Loucy (cell line): Measurements from ENCODE around the gene GRID2.

Experiments
- EZH2phosphoT487 ChIP-seq: fragments of 200-600 bp; IDR thresholded peaks from 2 replicates; pipeline ENCODE4 v1.6.1; 2018; ENCODE audit warnings: antibody characterized with exemption, mild to moderate bottlenecking, moderate library complexity, borderline replicate concordance
- TF ChIP-seq, protein P1 (sequence below): fragments of 200-600 bp; sonication (generic); conservative IDR thresholded peaks from 2 replicates; pipeline ENCODE4 v1.5.1; 2014; ENCODE audit warnings: mild to moderate bottlenecking, antibody characterized with exemption, low read length

DNA sequence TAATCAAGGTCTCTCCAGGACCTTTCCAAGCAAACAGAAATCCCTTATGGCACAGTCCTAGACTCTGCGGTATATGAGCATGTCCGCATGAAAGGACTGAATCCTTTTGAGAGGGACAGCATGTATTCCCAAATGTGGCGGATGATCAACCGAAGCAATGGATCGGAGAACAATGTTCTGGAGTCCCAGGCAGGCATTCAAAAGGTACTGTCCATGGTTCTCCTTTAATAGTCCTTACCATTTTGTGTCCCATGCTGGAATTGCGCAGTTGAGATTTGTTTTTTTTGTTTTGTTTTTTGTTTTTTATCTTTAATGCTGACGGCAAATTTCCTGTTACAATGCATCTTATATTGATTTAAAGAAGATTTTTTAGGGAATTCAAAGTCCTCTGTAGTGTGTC is 1211.4 kb downstream of the GRID2 start:
- TF ChIP-seq, protein P1, sequence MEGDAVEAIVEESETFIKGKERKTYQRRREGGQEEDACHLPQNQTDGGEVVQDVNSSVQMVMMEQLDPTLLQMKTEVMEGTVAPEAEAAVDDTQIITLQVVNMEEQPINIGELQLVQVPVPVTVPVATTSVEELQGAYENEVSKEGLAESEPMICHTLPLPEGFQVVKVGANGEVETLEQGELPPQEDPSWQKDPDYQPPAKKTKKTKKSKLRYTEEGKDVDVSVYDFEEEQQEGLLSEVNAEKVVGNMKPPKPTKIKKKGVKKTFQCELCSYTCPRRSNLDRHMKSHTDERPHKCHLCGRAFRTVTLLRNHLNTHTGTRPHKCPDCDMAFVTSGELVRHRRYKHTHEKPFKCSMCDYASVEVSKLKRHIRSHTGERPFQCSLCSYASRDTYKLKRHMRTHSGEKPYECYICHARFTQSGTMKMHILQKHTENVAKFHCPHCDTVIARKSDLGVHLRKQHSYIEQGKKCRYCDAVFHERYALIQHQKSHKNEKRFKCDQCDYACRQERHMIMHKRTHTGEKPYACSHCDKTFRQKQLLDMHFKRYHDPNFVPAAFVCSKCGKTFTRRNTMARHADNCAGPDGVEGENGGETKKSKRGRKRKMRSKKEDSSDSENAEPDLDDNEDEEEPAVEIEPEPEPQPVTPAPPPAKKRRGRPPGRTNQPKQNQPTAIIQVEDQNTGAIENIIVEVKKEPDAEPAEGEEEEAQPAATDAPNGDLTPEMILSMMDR = no peak
- TF ChIP-seq EZH2phosphoT487 = no peak
